ENCODE data around the gene NR1H2. TPM values are rescaled to one million over a fixed set of nuclear protein-coding genes. Genes with fewer than 3 reads are reported as not detected.

Gene NR1H2
- total RNA-seq, 1 experiment from 2014 or later: 189 TPM

GRCh38 chr19:50431343-50432220 lies 55.3 kb downstream of the NR1H2 start:
- in situ Hi-C loops (cut with HindIII; ENCODE audit: low pct_unique_long_range_greater_than_20kb, low sequenced_read_pairs): no loop called here
- peak; percentile 86 for DNase-seq (ENCODE audit: low read depth)

- no peak for DNase-seq (ENCODE audit: low read depth)
- in situ Hi-C loops (cut with HindIII; ENCODE audit: low pct_unique_long_range_greater_than_20kb, low sequenced_read_pairs): no loop called here
These were observed 56.2 kb downstream of the NR1H2 start, which contains the start of gene MYBPC2 for GRCh38 chr19:50432221-50433028. MYBPC2 (plus strand) TSS chr19:50432892; CDS start chr19:50432954, 62 bp downstream.

Other genes with a start within 250 kb of the NR1H2 start
- gene IZUMO2, start 213.2 kb upstream of the NR1H2 start, total RNA-seq (2014; rRNA removed; shearing (Covaris generic); ENCODE audit: low replicate concordance): not detected in 2 replicates
- 19.6 and 21.7 TPM in 2 replicates for gene MYH14, start 172.8 kb upstream of the NR1H2 start, total RNA-seq (2014; rRNA removed; shearing (Covaris generic); ENCODE audit: low replicate concordance)
- gene KCNC3, start 47.1 kb upstream of the NR1H2 start, total RNA-seq (2014; rRNA removed; shearing (Covaris generic); ENCODE audit: low replicate concordance): 0.49 and 0.74 TPM in 2 replicates
- 0.61 TPM in 1 of 2 replicates, not detected in the other for gene NAPSA, start 10.8 kb upstream of the NR1H2 start, total RNA-seq (2014; rRNA removed; shearing (Covaris generic); ENCODE audit: low replicate concordance)
- 122 and 176 TPM in 2 replicates for gene POLD1, start 7.9 kb downstream of the NR1H2 start, total RNA-seq (2014; rRNA removed; shearing (Covaris generic); ENCODE audit: low replicate concordance)
- gene SPIB, start 42.5 kb downstream of the NR1H2 start, total RNA-seq (2014; rRNA removed; shearing (Covaris generic); ENCODE audit: low replicate concordance): not detected in 2 replicates
- not detected in 2 replicates for gene MYBPC2, start 56.4 kb downstream of the NR1H2 start, total RNA-seq (2014; rRNA removed; shearing (Covaris generic); ENCODE audit: low replicate concordance)
- gene EMC10, start 100.0 kb downstream of the NR1H2 start, total RNA-seq (2014; rRNA removed; shearing (Covaris generic); ENCODE audit: low replicate concordance): 152 and 192 TPM in 2 replicates
- 0.43 TPM in 1 of 2 replicates, not detected in the other for gene GARIN5A, start 100.4 kb downstream of the NR1H2 start, total RNA-seq (2014; rRNA removed; shearing (Covaris generic); ENCODE audit: low replicate concordance)
- 34.4 and 59.0 TPM in 2 replicates for gene JOSD2, start 134.7 kb downstream of the NR1H2 start, total RNA-seq (2014; rRNA removed; shearing (Covaris generic); ENCODE audit: low replicate concordance)
- gene ASPDH, start 137.5 kb downstream of the NR1H2 start, total RNA-seq (2014; rRNA removed; shearing (Covaris generic); ENCODE audit: low replicate concordance): not detected in 2 replicates
- 5.0 and 8.7 TPM in 2 replicates for gene LRRC4B, start 192.0 kb downstream of the NR1H2 start, total RNA-seq (2014; rRNA removed; shearing (Covaris generic); ENCODE audit: low replicate concordance)